Muscle of leg (tissue), 11 donors: Measurements from ENCODE around the gene CYP27A1. TPM values are rescaled to one million over a fixed set of nuclear protein-coding genes. Genes with fewer than 3 reads are reported as not detected.
A peak's percentile ranks its signal among the peaks of the same experiment; 100 is the strongest.

ENCODE experiments used
- DNase-seq: peaks from one replicate; pipeline ENCODE4 v3.0.0; 2013
- H3K27ac ChIP-seq: one replicate; pipeline ENCODE4 v1.5.1; 2013; ENCODE audit warnings: mild to moderate bottlenecking, low read length, control low read depth
- H3K27me3 ChIP-seq: one replicate; pipeline ENCODE4 v1.6.1; 2013; ENCODE audit warnings: low read length; ENCODE audit not compliant: control insufficient read depth, insufficient read depth
- H3K36me3 ChIP-seq: one replicate; pipeline ENCODE4 v1.6.1; 2013; ENCODE audit warnings: low read length; ENCODE audit not compliant: control insufficient read depth, insufficient read depth
- H3K4me1 ChIP-seq: one replicate; pipeline ENCODE4 v1.6.1; 2013; ENCODE audit warnings: low read length; ENCODE audit not compliant: control insufficient read depth, insufficient read depth
- H3K4me3 ChIP-seq: one replicate; pipeline ENCODE4 v1.5.1; 2013; ENCODE audit warnings: low read length, control low read depth
- H3K9me3 ChIP-seq: replicated peaks from 2 replicates; pipeline ENCODE4 v1.6.1; 2013; ENCODE audit warnings: low read depth, low read length; ENCODE audit not compliant: control insufficient read depth
- WGBS: methylation state at CpG from one replicate; pipeline ENCODE4 v1.1.5; 2013; ENCODE audit warnings: missing lambda C conversion rate; ENCODE audit not compliant: insufficient coverage; 5-methylcytosine and 5-hydroxymethylcytosine counted together
- polyA plus RNA-seq, 8 donors: library from polyadenylated mRNA; unstranded; fragments of 120-200 nt; gene quantifications; one replicate each; pipeline versions ENCODE4 v1.2.1 to v1.2.3, GENCODE V29; 2013; ENCODE audit warnings: inconsistent platforms in 1 of 8, low replicate concordance in 1 of 8; ENCODE audit not compliant: insufficient read length in 8 of 8, insufficient read depth in 1 of 8
- total RNA-seq: library from RNA; stranded (reverse); fragments of 120-200 nt; gene quantifications from one replicate; pipeline ENCODE4 v1.2.4, GENCODE V29; 2013

Gene CYP27A1
- total and polyA plus RNA-seq, 9 donors: 11.8 to 26.8 (median 19.3) TPM

- H3K36me3 ChIP-seq: peaks cover 4% of the 10 kb centered on the region
- peak; percentile 91 for DNase-seq
- peaks cover 58% of the 10 kb centered on the region for H3K4me1 ChIP-seq
- WGBS: 51% methylated on average over 14 of the region's 17 CpGs
- H3K9me3 ChIP-seq: no peaks in the 10 kb centered on the region
- H3K27me3 ChIP-seq: peaks cover 2% of the 10 kb centered on the region
- peak overlapping the region; percentile 19 for H3K4me3 ChIP-seq
- peak overlapping the region; percentile 94 for H3K27ac ChIP-seq
These were observed 48.0 kb downstream of the CYP27A1 start for GRCh38 chr2:218829868-218830451.

GRCh38 chr2:218830526-218831306, 48.8 kb downstream of the CYP27A1 start:
- H3K4me1 ChIP-seq: peaks cover 65% of the 10 kb centered on the region
- DNase-seq: no peak
- H3K27ac ChIP-seq: peak overlapping the region; percentile 94
- peak overlapping the region; percentile 53 for H3K4me3 ChIP-seq
- peaks cover 2% of the 10 kb centered on the region for H3K27me3 ChIP-seq
- H3K36me3 ChIP-seq: peaks cover 4% of the 10 kb centered on the region
- WGBS: 40% methylated on average over 1 of the region's 3 CpGs
- no peaks in the 10 kb centered on the region for H3K9me3 ChIP-seq

GRCh38 chr2:218831378-218831990, 49.5 kb downstream of the CYP27A1 start, which contains the start of gene PRKAG3:
TSS of gene PRKAG3 (minus strand) at chr2:218831803.
- peak; percentile 78 for DNase-seq
- Histone ChIP-seq H3K36me3 (peaks cover 4% of the 10 kb centered on the region), H3K9me3 (no peaks in the 10 kb centered on the region), H3K4me3 (peak within 1 kb of the TSS; percentile 53), H3K27ac (peak within 1 kb of the TSS; percentile 94), H3K4me1 (peaks cover 65% of the 10 kb centered on the region), H3K27me3 (peaks cover 2% of the 10 kb centered on the region)
- 61% methylated on average over 17 of the region's 18 CpGs for WGBS

- no CpG with 5 or more reads among the region's 3 CpGs for WGBS
- Histone ChIP-seq H3K4me3 (peak overlapping the region; percentile 4), H3K9me3 (no peaks in the 10 kb centered on the region), H3K36me3 (peaks cover 4% of the 10 kb centered on the region), H3K4me1 (peaks cover 65% of the 10 kb centered on the region), H3K27ac (peak overlapping the region; percentile 94), H3K27me3 (peaks cover 2% of the 10 kb centered on the region)
- no peak for DNase-seq
These were observed 50.1 kb downstream of the CYP27A1 start for GRCh38 chr2:218832081-218832480.

GRCh38 chr2:218832520-218832919, 50.6 kb downstream of the CYP27A1 start:
- H3K27ac ChIP-seq: peak overlapping the region; percentile 94
- peak; percentile 83 for DNase-seq
- no peak overlapping the region for H3K4me3 ChIP-seq
- H3K9me3 ChIP-seq: peaks cover 3% of the 10 kb centered on the region
- H3K4me1 ChIP-seq: peaks cover 65% of the 10 kb centered on the region
- H3K36me3 ChIP-seq: peaks cover 4% of the 10 kb centered on the region
- peaks cover 2% of the 10 kb centered on the region for H3K27me3 ChIP-seq
- no CpG with 5 or more reads among the region's 3 CpGs for WGBS

GRCh38 chr2:218833023-218833609, 51.2 kb downstream of the CYP27A1 start:
- peak; percentile 69 for DNase-seq
- peaks cover 4% of the 10 kb centered on the region for H3K36me3 ChIP-seq
- peaks cover 5% of the 10 kb centered on the region for H3K9me3 ChIP-seq
- H3K4me3 ChIP-seq: no peak overlapping the region
- H3K27me3 ChIP-seq: peaks cover 2% of the 10 kb centered on the region
- WGBS: no CpG with 5 or more reads among the region's 4 CpGs
- peak overlapping the region; percentile 87 for H3K27ac ChIP-seq
- peaks cover 64% of the 10 kb centered on the region for H3K4me1 ChIP-seq

GRCh38 chr2:218834685-218835084, 52.7 kb downstream of the CYP27A1 start:
- Histone ChIP-seq H3K27me3 (peaks cover 2% of the 10 kb centered on the region), H3K36me3 (peaks cover 3% of the 10 kb centered on the region)

GRCh38 chr2:218837495-218837894, 55.5 kb downstream of the CYP27A1 start:
- H3K36me3 ChIP-seq: no peaks in the 10 kb centered on the region
- H3K9me3 ChIP-seq: peaks cover 6% of the 10 kb centered on the region
- DNase-seq: no peak
- WGBS: no CpG with 5 or more reads among the region's 2 CpGs
- peaks cover 32% of the 10 kb centered on the region for H3K4me1 ChIP-seq
- H3K27me3 ChIP-seq: peaks cover 2% of the 10 kb centered on the region
- no peak overlapping the region for H3K27ac ChIP-seq
- no peak overlapping the region for H3K4me3 ChIP-seq

More at GRCh38 chr2:218834685-218835084, 52.7 kb downstream of the CYP27A1 start:
- Histone ChIP-seq H3K27ac (peak overlapping the region; percentile 49), H3K4me1 (peaks cover 58% of the 10 kb centered on the region), H3K4me3 (no peak overlapping the region), H3K9me3 (peaks cover 6% of the 10 kb centered on the region)
- whole genome bisulfite sequencing: no CpG with 5 or more reads among the region's 4 CpGs
- DNase-seq: no peak

- no peak overlapping the region for H3K4me3 ChIP-seq
- 80% methylated on average over 1 of the region's 4 CpGs for WGBS
- no peaks in the 10 kb centered on the region for H3K27me3 ChIP-seq
- H3K36me3 ChIP-seq: no peaks in the 10 kb centered on the region
- peak overlapping the region; percentile 1 for H3K27ac ChIP-seq
- no peak for DNase-seq
- peaks cover 6% of the 10 kb centered on the region for H3K9me3 ChIP-seq
- peaks cover 14% of the 10 kb centered on the region for H3K4me1 ChIP-seq
These were observed 57.5 kb downstream of the CYP27A1 start for GRCh38 chr2:218839430-218839829.

GRCh38 chr2:218839888-218840287, 57.9 kb downstream of the CYP27A1 start:
- H3K9me3 ChIP-seq: peaks cover 6% of the 10 kb centered on the region
- WGBS: no CpG with 5 or more reads among the region's 1 CpG
- no peak for DNase-seq
- H3K27ac ChIP-seq: no peak overlapping the region
- H3K4me1 ChIP-seq: peaks cover 9% of the 10 kb centered on the region
- no peak overlapping the region for H3K4me3 ChIP-seq
- no peaks in the 10 kb centered on the region for H3K36me3 ChIP-seq
- no peaks in the 10 kb centered on the region for H3K27me3 ChIP-seq
